HG03045 (cell line): Measurements from ENCODE around the gene FITM1.
A peak's percentile ranks its signal among the peaks of the same experiment; 100 is the strongest.

ENCODE experiments used
- ATAC-seq: cut with Tn5 transposase; IDR thresholded peaks from one replicate; pipeline ENCODE4 v1.9.1; 2021; ENCODE audit warnings: mild to moderate bottlenecking, moderate library complexity; ENCODE audit not compliant: unreplicated experiment

The FITM1 gene

GRCh38 chr14:24138396-24139271, 8.2 kb downstream of the FITM1 start:
- ATAC-seq, result no peak

GRCh38 chr14:24139272-24139934, 8.9 kb downstream of the FITM1 start:
- no peak for ATAC-seq

- peak; percentile 86 for ATAC-seq
These were observed 10.8 kb downstream of the FITM1 start, which contains the start of gene EMC9 for GRCh38 chr14:24141097-24141880. TSS of gene EMC9 (minus strand) at chr14:24141591. CDS start at chr14:24141304, 287 bp downstream.

GRCh38 chr14:24143511-24143910, 13.1 kb downstream of the FITM1 start:
- ATAC-seq, result no peak

GRCh38 chr14:24144451-24144850, 14.0 kb downstream of the FITM1 start:
- ATAC-seq, result no peak

GRCh38 chr14:24145219-24145618, 14.8 kb downstream of the FITM1 start:
- ATAC-seq, result no peak

GRCh38 chr14:24145690-24146452, 15.4 kb downstream of the FITM1 start:
- ATAC-seq, result no peak

GRCh38 chr14:24146453-24146977, 16.1 kb downstream of the FITM1 start, which contains the start of gene PSME2:
TSS of gene PSME2 (minus strand) at chr14:24146610. CDS start at chr14:24146581, 29 bp downstream.
- ATAC-seq, result peak; percentile 66

GRCh38 chr14:24146978-24147760, 16.7 kb downstream of the FITM1 start, which contains the start of gene RNF31:
TSS of gene RNF31 (plus strand) at chr14:24147498. CDS start at chr14:24147699, 201 bp downstream.
- peak; percentile 85 for ATAC-seq

GRCh38 chr14:24147761-24148428, 17.4 kb downstream of the FITM1 start:
- peak; percentile 3 for ATAC-seq

- no peak for ATAC-seq
These were observed 19.0 kb downstream of the FITM1 start for GRCh38 chr14:24149302-24149969.

- no peak for ATAC-seq
These were observed 19.6 kb downstream of the FITM1 start for GRCh38 chr14:24150061-24150460.

GRCh38 chr14:24150567-24150966, 20.1 kb downstream of the FITM1 start:
- no peak for ATAC-seq

GRCh38 chr14:24150993-24151392, 20.5 kb downstream of the FITM1 start:
- no peak for ATAC-seq

- no peak for ATAC-seq
These were observed 21.1 kb downstream of the FITM1 start for GRCh38 chr14:24151404-24152080.

GRCh38 chr14:24155100-24155499, 24.6 kb downstream of the FITM1 start:
- no peak for ATAC-seq

- no peak for ATAC-seq
These were observed 26.4 kb downstream of the FITM1 start for GRCh38 chr14:24156840-24157239.

- no peak for ATAC-seq
These were observed 26.9 kb downstream of the FITM1 start for GRCh38 chr14:24157331-24157730.
